Bronchial epithelial cell (primary cell): ENCODE data around the gene TREX2. TPM values are rescaled to one million over a fixed set of nuclear protein-coding genes. Genes with fewer than 3 reads are reported as not detected.
"Not testable (repeated sequence)": the region's sequence is repeated elsewhere in the genome, so short reads cannot be mapped to it uniquely, and the experiment has no call there.

Experiments
- DNase-seq: peaks from one replicate; pipeline ENCODE4 v3.0.0-alpha.2; 2010; ENCODE audit warnings: low read depth
- FAIRE-seq: peaks from 2 replicates; lab custom pipeline; 2011; peaks lifted over from hg19 to GRCh38; lab: Jason Lieb, UNC
- H3K27me3 ChIP-seq: 2 replicates; pipeline ENCODE4 v1.5.1; 2011; ENCODE audit warnings: low read length; ENCODE audit not compliant: control insufficient read depth, insufficient read depth
- H3K36me3 ChIP-seq: 2 replicates; pipeline ENCODE4 v1.5.1; 2011; ENCODE audit warnings: low read length; ENCODE audit not compliant: control insufficient read depth, insufficient read depth
- H3K4me3 ChIP-seq: 2 replicates; pipeline ENCODE4 v1.5.1; 2011; ENCODE audit warnings: mild to moderate bottlenecking, low read depth, low read length, control low read depth
- CTCF ChIP-seq: IDR thresholded peaks from 2 replicates; pipeline ENCODE4 v1.5.1; 2011; ENCODE audit warnings: mild to moderate bottlenecking, moderate library complexity, low read length, control low read depth, inconsistent platforms; ENCODE audit not compliant: insufficient read depth, severe bottlenecking
- total RNA-seq: library from RNA; depleted of rRNA; stranded (reverse); fragments of >200 nt; gene quantifications from 2 replicates; pipeline ENCODE4 v1.2.1, GENCODE V29; 2014

The TREX2 gene
- total RNA-seq, 1 donor from 2014 or later, result 5.5 TPM

GRCh38 chrX:153406903-153407302 lies 39.0 kb downstream of the TREX2 start:
- FAIRE-seq, result no peak
- no peak for TF ChIP-seq CTCF
- H3K4me3 ChIP-seq, result no peak overlapping the region

GRCh38 chrX:153406011-153406410 lies 39.8 kb downstream of the TREX2 start:
- TF ChIP-seq CTCF, result no peak

More at GRCh38 chrX:153406903-153407302, 39.0 kb downstream of the TREX2 start:
- peaks cover 4% of the 10 kb centered on the region for H3K27me3 ChIP-seq
- H3K36me3 ChIP-seq, result no peaks in the 10 kb centered on the region
- no peak for DNase-seq

DNA sequence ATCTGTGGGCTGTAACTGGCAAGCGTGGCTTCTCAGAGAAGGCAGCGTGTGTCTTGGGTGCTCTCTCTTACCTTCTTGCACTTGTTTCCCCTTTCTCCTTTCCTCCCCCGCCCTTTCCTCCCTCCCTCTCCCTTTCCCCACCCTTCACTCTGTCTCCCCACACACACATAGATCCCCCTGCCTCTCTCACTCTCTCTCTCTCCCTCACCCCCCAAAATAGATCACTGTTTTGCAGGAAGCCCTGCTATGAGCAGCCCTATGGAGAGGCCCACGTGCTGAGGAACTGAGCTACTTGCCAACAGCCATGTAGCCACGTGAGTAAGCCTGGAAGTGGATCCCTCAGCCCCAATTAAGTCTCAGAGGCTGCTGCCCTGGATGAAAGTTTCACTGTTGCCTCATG lies 40.4 kb downstream of the TREX2 start:
- H3K27me3 ChIP-seq, result no peaks in the 10 kb centered on the region
- no peak overlapping the region for H3K4me3 ChIP-seq
- DNase-seq (no peak), FAIRE-seq (no peak)
- H3K36me3 ChIP-seq, result no peaks in the 10 kb centered on the region
- no peak for TF ChIP-seq CTCF

More at GRCh38 chrX:153406011-153406410, 39.8 kb downstream of the TREX2 start:
- no peaks in the 10 kb centered on the region for H3K36me3 ChIP-seq
- H3K4me3 ChIP-seq, result no peak overlapping the region
- DNase-seq (no peak), FAIRE-seq (no peak)
- H3K27me3 ChIP-seq, result peaks cover 2% of the 10 kb centered on the region

DNA sequence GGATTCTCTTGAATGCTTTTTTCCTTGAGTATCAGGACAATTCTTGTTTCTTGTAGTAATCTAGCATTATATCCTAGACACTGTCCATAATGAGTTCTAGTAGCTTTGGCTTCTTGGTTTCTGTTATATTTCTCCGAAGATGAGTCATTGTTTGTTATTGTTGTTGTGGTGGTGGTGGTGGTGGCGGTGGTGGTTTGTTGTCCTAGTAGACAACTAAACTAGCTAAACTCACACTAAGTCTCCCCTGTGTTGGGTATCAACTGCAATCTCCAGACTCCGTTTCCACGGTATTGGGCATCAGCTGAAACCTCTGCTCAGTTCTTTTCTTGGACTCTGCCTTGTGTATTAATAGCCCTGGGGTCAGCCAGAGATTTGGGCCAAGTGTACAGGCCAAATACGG lies 41.5 kb downstream of the TREX2 start:
- H3K4me3 ChIP-seq, DNase-seq, H3K36me3 ChIP-seq, H3K27me3 ChIP-seq, FAIRE-seq: not testable (repeated sequence)

DNA sequence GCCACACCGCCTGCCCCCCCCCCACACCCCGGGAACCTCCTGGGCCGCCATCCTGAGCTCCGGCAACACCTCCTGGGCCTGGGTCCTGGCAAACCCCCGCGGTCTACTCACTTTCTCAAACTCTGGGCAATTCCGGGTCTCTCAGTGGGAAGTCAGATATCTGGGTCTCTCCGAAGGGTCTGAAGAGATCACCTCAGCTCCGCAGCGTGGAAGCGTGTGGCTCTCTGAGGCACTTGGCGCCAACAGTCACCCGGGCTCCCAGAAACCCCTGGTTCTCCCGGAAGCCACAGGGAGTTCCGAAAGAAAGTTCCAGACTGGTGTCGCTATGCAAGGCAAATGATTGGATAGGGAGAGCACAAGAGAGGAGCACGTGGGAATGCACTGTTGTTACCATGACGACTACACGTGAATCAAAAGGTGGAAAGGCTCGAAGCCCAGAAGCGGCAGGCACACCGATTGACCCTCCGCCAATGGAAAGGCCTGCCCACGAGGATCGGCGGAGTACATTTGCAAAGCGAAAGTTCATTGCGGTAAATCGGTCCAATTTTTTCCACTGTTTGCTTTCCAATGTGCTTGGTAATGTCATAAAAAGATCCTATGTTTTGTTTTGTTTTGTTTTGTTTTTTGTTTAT lies 44.6 kb downstream of the TREX2 start, which contains the start of gene PNMA6E:
Gene PNMA6E, minus strand, starts transcription at position 218 of the 632 bp plus-strand sequence. CDS start 2,501 bp downstream, outside the sequence.
- FAIRE-seq (no peak), DNase-seq (no peak)
- H3K27me3 ChIP-seq, result no peaks in the 10 kb centered on the region
- no peak for TF ChIP-seq CTCF
- H3K4me3 ChIP-seq, result no peak within 1 kb of the TSS
- no peaks in the 10 kb centered on the region for H3K36me3 ChIP-seq

DNA sequence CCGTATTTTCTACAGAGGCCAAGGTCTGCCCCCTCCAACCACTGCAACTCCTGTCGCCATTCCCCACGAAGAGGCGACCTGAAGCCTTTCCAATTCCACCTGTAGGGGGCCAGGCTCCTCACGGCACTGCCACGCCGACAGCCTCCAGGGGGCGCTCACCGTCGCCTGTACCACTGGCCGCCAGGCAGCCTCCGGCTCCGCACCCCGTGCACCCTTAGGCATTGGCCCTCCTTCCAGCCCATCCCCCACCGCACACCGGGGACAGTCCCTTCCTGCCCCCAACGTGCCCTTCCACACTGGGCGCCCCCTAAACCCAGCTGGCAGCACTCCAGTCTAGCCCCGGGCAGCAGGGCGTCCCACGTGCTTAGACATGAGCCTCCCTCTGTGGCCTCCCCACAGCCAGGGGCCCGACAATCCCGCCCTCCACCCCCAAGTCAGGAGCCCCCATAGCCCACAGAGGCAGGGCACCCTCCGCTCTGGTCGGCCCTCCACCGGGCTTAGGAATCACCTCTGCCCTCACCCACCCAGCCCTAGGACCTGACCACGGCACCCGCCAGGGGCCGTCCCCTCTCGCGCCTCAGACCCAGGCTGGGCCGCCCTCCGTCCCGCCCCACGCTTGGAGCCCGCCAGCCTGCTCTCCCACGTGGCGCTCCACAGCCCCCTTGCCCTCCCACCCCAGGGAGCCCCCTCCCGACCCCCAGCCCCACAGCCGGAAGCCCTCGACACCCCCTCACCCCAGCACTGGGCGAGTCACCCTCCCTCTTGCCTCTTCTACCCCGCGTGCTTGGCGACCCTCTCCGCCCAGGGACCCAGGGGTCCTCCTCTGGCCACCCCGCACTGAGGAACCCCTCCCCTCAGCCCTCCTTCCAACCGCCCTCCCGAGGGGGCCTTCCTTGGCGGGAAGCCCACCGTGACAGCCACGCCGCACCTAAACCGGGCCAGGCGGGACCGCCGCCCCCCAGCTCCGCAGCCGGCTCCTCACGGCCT lies 45.4 kb downstream of the TREX2 start:
- no peaks in the 10 kb centered on the region for H3K36me3 ChIP-seq
- no peaks in the 10 kb centered on the region for H3K27me3 ChIP-seq
- no peak overlapping the region for H3K4me3 ChIP-seq
- FAIRE-seq (no peak), DNase-seq (no peak)
- TF ChIP-seq CTCF, result peak; percentile 63
